ENCODE data around the gene LETMD1.

The LETMD1 gene

DNA sequence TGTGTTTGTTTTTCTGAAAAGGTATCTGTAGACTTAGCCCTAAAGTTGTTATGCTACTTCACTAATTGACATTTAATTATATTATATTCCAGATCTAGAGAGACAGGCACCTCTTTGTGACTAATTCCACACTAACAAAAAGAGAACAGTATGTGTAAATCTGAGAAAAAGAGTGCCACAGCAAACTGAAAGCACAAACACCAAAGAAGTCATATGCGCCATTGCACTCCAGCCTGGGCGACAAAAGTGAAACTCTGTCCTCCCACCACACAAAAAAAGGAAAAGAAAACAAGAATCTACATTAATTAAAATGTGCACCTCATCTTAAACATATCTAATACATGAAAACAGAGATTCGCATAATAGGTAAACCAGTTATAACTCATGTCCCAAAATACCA is 39.7 kb downstream of the LETMD1 start:
- no peak for TF ChIP-seq EZH2 (IDR thresholded peaks at IDR 0.05; ENCODE audit: borderline replicate concordance, low read depth, low read length, severe bottlenecking)
- TF ChIP-seq, protein P1, sequence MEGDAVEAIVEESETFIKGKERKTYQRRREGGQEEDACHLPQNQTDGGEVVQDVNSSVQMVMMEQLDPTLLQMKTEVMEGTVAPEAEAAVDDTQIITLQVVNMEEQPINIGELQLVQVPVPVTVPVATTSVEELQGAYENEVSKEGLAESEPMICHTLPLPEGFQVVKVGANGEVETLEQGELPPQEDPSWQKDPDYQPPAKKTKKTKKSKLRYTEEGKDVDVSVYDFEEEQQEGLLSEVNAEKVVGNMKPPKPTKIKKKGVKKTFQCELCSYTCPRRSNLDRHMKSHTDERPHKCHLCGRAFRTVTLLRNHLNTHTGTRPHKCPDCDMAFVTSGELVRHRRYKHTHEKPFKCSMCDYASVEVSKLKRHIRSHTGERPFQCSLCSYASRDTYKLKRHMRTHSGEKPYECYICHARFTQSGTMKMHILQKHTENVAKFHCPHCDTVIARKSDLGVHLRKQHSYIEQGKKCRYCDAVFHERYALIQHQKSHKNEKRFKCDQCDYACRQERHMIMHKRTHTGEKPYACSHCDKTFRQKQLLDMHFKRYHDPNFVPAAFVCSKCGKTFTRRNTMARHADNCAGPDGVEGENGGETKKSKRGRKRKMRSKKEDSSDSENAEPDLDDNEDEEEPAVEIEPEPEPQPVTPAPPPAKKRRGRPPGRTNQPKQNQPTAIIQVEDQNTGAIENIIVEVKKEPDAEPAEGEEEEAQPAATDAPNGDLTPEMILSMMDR (IDR thresholded peaks at IDR 0.05; ENCODE audit: borderline replicate concordance, extremely low read depth, low read length, poor library complexity, severe bottlenecking): no peak
- Histone ChIP-seq H3K79me2 (ENCODE audit: insufficient read depth, low read length) (peaks cover 4% of the 10 kb centered on the region), H3K36me3 (ENCODE audit: insufficient read depth, low read length) (peaks cover 5% of the 10 kb centered on the region; the same call in 1 of the 2 replicates), H3K9ac (ENCODE audit: low read depth, low read length) (no peak overlapping the region), H3K4me3 (ENCODE audit: low read depth in 1 of 2, low read length in 2 of 2) (no peak overlapping the region), H2AFZ (ENCODE audit: low read depth, low read length) (no peak overlapping the region), H3K4me1 (ENCODE audit: insufficient read depth, low read length) (peaks cover 5% of the 10 kb centered on the region), H3K27me3 (ENCODE audit: insufficient read depth, low read length, poor library complexity) (no peaks in the 10 kb centered on the region), H3K9me3 (ENCODE audit: insufficient read depth, low read length, severe bottlenecking) (no peaks in the 10 kb centered on the region), H4K20me1 (ENCODE audit: insufficient read depth, low read length) (no peaks in the 10 kb centered on the region), H3K27ac (ENCODE audit: low read length) (no peak overlapping the region), H3K4me2 (ENCODE audit: insufficient read depth, low read length) (no peak overlapping the region)
- DNase-seq (no peak), ATAC-seq (ENCODE audit: insufficient read depth, low read depth) (no peak)

DNA sequence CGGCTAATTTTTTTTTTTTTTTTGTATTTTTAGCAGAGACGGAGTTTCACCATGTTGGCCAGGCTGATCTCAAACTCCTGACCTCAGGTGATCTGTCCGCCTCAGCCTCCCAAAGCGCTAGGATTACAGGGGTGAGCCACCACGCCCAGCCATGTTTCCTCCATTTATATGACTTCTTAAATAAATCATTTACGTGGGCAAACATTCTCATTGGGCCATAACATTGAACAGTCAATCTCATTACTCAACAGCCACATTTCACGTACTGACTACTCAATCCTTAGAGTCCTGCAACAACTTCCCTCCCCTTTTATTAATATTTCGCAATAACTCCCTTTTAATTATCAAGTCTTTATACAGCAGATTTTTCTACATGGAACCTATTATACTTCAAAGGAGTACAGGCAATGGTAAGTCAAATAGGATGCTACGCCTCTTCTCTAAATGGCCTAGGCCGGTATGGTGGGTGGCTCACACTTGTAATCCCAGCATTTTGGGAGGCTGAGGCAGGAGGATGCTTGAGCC is 42.6 kb downstream of the LETMD1 start:
- no peaks in the 10 kb centered on the region for H4K20me1 ChIP-seq (ENCODE audit: insufficient read depth, low read length)
- no peak overlapping the region for H3K27ac ChIP-seq (ENCODE audit: low read length)
- DNase-seq (no peak), ATAC-seq (ENCODE audit: insufficient read depth, low read depth) (no peak)
- no peaks in the 10 kb centered on the region for H3K9me3 ChIP-seq (ENCODE audit: insufficient read depth, low read length, severe bottlenecking)
- no peak overlapping the region for H3K9ac ChIP-seq (ENCODE audit: low read depth, low read length)
- no peak overlapping the region for H3K4me3 ChIP-seq (ENCODE audit: low read depth in 1 of 2, low read length in 2 of 2)
- H2AFZ ChIP-seq (ENCODE audit: low read depth, low read length): no peak overlapping the region
- H3K4me2 ChIP-seq (ENCODE audit: insufficient read depth, low read length): no peak overlapping the region
- no peaks in the 10 kb centered on the region for H3K4me1 ChIP-seq (ENCODE audit: insufficient read depth, low read length)
- no peaks in the 10 kb centered on the region for H3K79me2 ChIP-seq (ENCODE audit: insufficient read depth, low read length)
- peaks cover 29% of the 10 kb centered on the region for H3K36me3 ChIP-seq (ENCODE audit: insufficient read depth, low read length)
- TF ChIP-seq, protein P1 (IDR thresholded peaks at IDR 0.05; ENCODE audit: borderline replicate concordance, extremely low read depth, low read length, poor library complexity, severe bottlenecking): no peak
- no peak for TF ChIP-seq EZH2 (IDR thresholded peaks at IDR 0.05; ENCODE audit: borderline replicate concordance, low read depth, low read length, severe bottlenecking)
- H3K27me3 ChIP-seq (ENCODE audit: insufficient read depth, low read length, poor library complexity): no peaks in the 10 kb centered on the region

DNA sequence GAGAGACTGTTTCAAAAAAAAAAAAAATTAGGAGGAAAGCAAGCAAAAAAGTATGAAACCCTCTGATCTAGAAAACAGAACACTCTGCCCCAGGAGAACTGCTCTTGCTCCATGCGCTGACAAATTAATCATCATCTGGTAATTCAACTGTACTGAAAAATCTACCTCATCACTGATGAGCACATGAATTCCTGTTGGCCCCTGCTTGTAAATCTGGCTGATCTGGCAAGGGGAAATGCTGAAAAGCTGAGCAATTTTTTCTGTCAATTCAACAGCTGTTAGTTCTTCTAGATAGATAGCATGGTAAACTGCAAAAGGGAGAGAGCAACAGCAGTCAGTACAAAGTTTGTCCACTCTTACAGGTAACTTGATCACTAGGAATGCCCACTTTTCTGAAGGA is 50.5 kb downstream of the LETMD1 start:
- Histone ChIP-seq H3K36me3 (ENCODE audit: insufficient read depth, low read length) (peaks cover 88% of the 10 kb centered on the region), H3K27ac (ENCODE audit: low read length) (no peak overlapping the region)
- ATAC-seq (ENCODE audit: insufficient read depth, low read depth): no peak

More for the DNA sequence above, 50.5 kb downstream of the LETMD1 start:
- H2AFZ ChIP-seq (ENCODE audit: low read depth, low read length): no peak overlapping the region
- H3K9ac ChIP-seq (ENCODE audit: low read depth, low read length): no peak overlapping the region
- H3K9me3 ChIP-seq (ENCODE audit: insufficient read depth, low read length, severe bottlenecking): no peaks in the 10 kb centered on the region
- TF ChIP-seq, protein P1 (IDR thresholded peaks at IDR 0.05; ENCODE audit: borderline replicate concordance, extremely low read depth, low read length, poor library complexity, severe bottlenecking): no peak
- no peak for TF ChIP-seq EZH2 (IDR thresholded peaks at IDR 0.05; ENCODE audit: borderline replicate concordance, low read depth, low read length, severe bottlenecking)
- no peak for DNase-seq
- H3K4me3 ChIP-seq (ENCODE audit: low read depth in 1 of 2, low read length in 2 of 2): no peak overlapping the region
- no peaks in the 10 kb centered on the region for H4K20me1 ChIP-seq (ENCODE audit: insufficient read depth, low read length)
- H3K4me1 ChIP-seq (ENCODE audit: insufficient read depth, low read length): no peaks in the 10 kb centered on the region
- H3K27me3 ChIP-seq (ENCODE audit: insufficient read depth, low read length, poor library complexity): no peaks in the 10 kb centered on the region
- H3K79me2 ChIP-seq (ENCODE audit: insufficient read depth, low read length): no peaks in the 10 kb centered on the region
- H3K4me2 ChIP-seq (ENCODE audit: insufficient read depth, low read length): no peak overlapping the region

Measured in DND-41 (cell line).